OCI-LY1 (cell line): ENCODE results near the gene DNTT.

ENCODE experiments used
- H2AFZ ChIP-seq: fragments of 200-600 bp; sonication (generic), shearing (Covaris generic); 2 replicates; pipeline ENCODE4 v1.6.0; 2014; ENCODE audit warnings: antibody characterized with exemption, mild to moderate bottlenecking, low read length
- H3F3A ChIP-seq: fragments of 200-600 bp; sonication (generic), shearing (Covaris generic); 2 replicates; pipeline ENCODE4 v1.6.0; 2014; ENCODE audit warnings: mild to moderate bottlenecking, antibody characterized with exemption, low read length, moderate library complexity; ENCODE audit not compliant: insufficient read depth
- H3K27ac ChIP-seq: fragments of 200-600 bp; sonication (generic); 2 replicates; pipeline ENCODE4 v1.5.1; 2014; ENCODE audit warnings: low read length, mixed run types, mild to moderate bottlenecking, low read depth; ENCODE audit not compliant: poor library complexity, severe bottlenecking
- H3K27me3 ChIP-seq: fragments of 200-600 bp; sonication (generic); 2 replicates; pipeline ENCODE4 v1.6.0; 2014; ENCODE audit warnings: antibody characterized with exemption, mild to moderate bottlenecking, low read length, moderate library complexity; ENCODE audit not compliant: insufficient read depth
- H3K36me3 ChIP-seq: fragments of 200-600 bp; sonication (generic); 2 replicates; pipeline ENCODE4 v1.6.1; 2014; ENCODE audit warnings: mild to moderate bottlenecking, antibody characterized with exemption, low read length, moderate library complexity, mixed read lengths; ENCODE audit not compliant: insufficient read depth
- H3K4me1 ChIP-seq: fragments of 200-600 bp; sonication (generic); 2 replicates; pipeline ENCODE4 v1.5.1; 2014; ENCODE audit warnings: mild to moderate bottlenecking, low read length, moderate library complexity; ENCODE audit not compliant: insufficient read depth, severe bottlenecking
- H3K4me2 ChIP-seq: fragments of 200-600 bp; sonication (generic), shearing (Covaris generic); 2 replicates; pipeline ENCODE4 v1.6.1; 2014; ENCODE audit warnings: low read length
- H3K4me3 ChIP-seq: fragments of 200-600 bp; sonication (generic); 2 replicates; pipeline ENCODE4 v1.5.1; 2014; ENCODE audit warnings: low read length, low read depth, mild to moderate bottlenecking, mixed read lengths; ENCODE audit not compliant: poor library complexity, severe bottlenecking
- H3K79me2 ChIP-seq: fragments of 200-600 bp; shearing (Covaris generic); 2 replicates; pipeline ENCODE4 v1.6.1; 2016; ENCODE audit warnings: mixed run types, low read length, mixed read lengths; ENCODE audit not compliant: insufficient read depth
- H3K9ac ChIP-seq: fragments of 200-600 bp; sonication (generic), shearing (Covaris generic); 2 replicates; pipeline ENCODE4 v1.6.1; 2014; ENCODE audit warnings: mild to moderate bottlenecking, low read length, mixed read lengths
- H3K9me2 ChIP-seq: fragments of 200-600 bp; sonication (generic), shearing (Covaris generic); 2 replicates; pipeline ENCODE4 v1.6.1; 2014; ENCODE audit warnings: low read depth, mild to moderate bottlenecking, low read length, mixed read lengths
- H3K9me3 ChIP-seq: fragments of 200-600 bp; shearing (Covaris generic); 2 replicates; pipeline ENCODE4 v1.6.1; 2014; ENCODE audit warnings: low read length, mixed read lengths
- H4K20me1 ChIP-seq: fragments of 200-600 bp; sonication (generic), shearing (Covaris generic); 2 replicates; pipeline ENCODE4 v1.6.0; 2016; ENCODE audit warnings: mild to moderate bottlenecking, low read length; ENCODE audit not compliant: insufficient read depth
- EZH2 ChIP-seq: fragments of 200-600 bp; sonication (generic), shearing (Covaris generic); IDR thresholded peaks from 2 replicates; pipeline ENCODE4 v1.8.0; 2017; ENCODE audit warnings: borderline replicate concordance, mixed run types, mild to moderate bottlenecking, antibody characterized with exemption, low read length, moderate library complexity, mixed read lengths
- TF ChIP-seq, protein P1 (sequence below): fragments of 200-600 bp; sonication (generic), shearing (Covaris generic); IDR thresholded peaks from 2 replicates; pipeline ENCODE4 v1.5.1; 2017; ENCODE audit warnings: mild to moderate bottlenecking, antibody characterized with exemption, low read length, moderate library complexity, mixed read lengths

The DNTT gene

DNA sequence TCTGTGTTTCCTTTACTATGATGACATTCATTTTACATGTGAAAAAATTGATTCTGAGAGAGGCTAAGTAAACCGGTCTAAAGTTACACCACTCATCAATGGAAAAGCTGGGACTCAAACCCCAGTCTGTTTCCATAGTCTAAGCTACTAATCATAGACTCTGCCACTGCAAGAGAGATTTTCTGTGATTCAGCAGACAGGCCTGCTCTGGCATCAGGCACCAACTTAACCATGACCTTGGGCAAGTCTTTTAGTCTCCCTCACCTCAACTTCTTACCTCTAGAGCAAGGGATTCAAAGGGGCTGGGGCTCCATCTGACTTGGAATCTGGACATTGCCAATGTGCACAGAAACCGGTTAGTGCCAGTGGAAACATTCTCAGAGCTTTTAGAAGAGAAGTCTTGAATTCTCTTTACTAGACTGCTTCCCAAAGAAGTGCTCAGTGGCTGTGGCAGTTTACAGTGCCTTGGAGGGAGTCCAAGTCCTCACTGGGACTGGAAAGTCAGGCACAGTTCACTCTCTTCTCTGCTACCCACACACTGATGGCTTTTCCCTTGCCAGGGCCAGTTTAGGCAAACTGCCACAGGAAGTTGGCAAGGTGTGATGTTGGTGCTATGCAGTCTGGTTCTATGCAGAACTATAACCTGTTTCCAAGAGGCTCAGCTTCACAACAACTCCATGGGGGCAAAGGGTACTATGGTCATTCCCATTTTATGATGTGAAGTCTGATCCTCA, 28.4 kb upstream of the DNTT start:
- Histone ChIP-seq H3K4me1 (peaks cover 66% of the 10 kb centered on the region), H3K79me2 (peaks cover 4% of the 10 kb centered on the region), H4K20me1 (no peaks in the 10 kb centered on the region), H3K4me3 (no peak overlapping the region), H3K9me2 (no peaks in the 10 kb centered on the region), H2AFZ (no peak overlapping the region), H3K9ac (no peak overlapping the region; the same call in 1 of the 2 replicates), H3K4me2 (no peak overlapping the region), H3F3A (peaks cover 5% of the 10 kb centered on the region; the same call in 1 of the 2 replicates), H3K36me3 (no peaks in the 10 kb centered on the region), H3K9me3 (no peaks in the 10 kb centered on the region), H3K27ac (peak overlapping the region; percentile 81), H3K27me3 (no peaks in the 10 kb centered on the region)
- TF ChIP-seq, protein P1, sequence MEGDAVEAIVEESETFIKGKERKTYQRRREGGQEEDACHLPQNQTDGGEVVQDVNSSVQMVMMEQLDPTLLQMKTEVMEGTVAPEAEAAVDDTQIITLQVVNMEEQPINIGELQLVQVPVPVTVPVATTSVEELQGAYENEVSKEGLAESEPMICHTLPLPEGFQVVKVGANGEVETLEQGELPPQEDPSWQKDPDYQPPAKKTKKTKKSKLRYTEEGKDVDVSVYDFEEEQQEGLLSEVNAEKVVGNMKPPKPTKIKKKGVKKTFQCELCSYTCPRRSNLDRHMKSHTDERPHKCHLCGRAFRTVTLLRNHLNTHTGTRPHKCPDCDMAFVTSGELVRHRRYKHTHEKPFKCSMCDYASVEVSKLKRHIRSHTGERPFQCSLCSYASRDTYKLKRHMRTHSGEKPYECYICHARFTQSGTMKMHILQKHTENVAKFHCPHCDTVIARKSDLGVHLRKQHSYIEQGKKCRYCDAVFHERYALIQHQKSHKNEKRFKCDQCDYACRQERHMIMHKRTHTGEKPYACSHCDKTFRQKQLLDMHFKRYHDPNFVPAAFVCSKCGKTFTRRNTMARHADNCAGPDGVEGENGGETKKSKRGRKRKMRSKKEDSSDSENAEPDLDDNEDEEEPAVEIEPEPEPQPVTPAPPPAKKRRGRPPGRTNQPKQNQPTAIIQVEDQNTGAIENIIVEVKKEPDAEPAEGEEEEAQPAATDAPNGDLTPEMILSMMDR, result no peak

DNA sequence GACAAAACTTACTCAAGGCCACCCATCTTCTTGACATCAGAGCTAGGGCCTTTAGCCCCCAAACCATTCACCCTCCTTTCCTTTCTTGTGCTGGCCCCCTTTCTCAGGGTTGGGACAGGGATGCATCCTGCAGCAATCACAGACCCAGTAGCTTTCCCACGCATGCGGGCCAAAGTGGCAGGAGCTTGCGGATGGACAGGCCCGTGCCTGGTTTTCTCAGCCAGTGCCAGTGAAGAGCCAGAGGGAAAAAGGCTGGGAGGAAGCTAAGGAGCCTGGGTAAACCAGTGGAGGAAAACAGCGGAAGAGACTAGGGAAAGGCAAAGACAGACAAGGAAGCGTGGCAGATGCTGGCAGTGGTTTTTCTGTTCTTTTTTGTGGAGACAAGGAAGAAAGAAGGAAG, 27.8 kb upstream of the DNTT start:
- Histone ChIP-seq H3K27me3 (no peaks in the 10 kb centered on the region), H3F3A (peaks cover 5% of the 10 kb centered on the region; the same call in 1 of the 2 replicates), H3K4me3 (no peak overlapping the region), H3K9me2 (no peaks in the 10 kb centered on the region), H4K20me1 (no peaks in the 10 kb centered on the region), H2AFZ (no peak overlapping the region), H3K27ac (peak overlapping the region; percentile 81), H3K79me2 (no peaks in the 10 kb centered on the region), H3K9me3 (no peaks in the 10 kb centered on the region), H3K36me3 (no peaks in the 10 kb centered on the region), H3K4me1 (peaks cover 67% of the 10 kb centered on the region), H3K4me2 (no peak overlapping the region), H3K9ac (no peak overlapping the region)
- TF ChIP-seq, protein P1, result no peak
- no peak for TF ChIP-seq EZH2

DNA sequence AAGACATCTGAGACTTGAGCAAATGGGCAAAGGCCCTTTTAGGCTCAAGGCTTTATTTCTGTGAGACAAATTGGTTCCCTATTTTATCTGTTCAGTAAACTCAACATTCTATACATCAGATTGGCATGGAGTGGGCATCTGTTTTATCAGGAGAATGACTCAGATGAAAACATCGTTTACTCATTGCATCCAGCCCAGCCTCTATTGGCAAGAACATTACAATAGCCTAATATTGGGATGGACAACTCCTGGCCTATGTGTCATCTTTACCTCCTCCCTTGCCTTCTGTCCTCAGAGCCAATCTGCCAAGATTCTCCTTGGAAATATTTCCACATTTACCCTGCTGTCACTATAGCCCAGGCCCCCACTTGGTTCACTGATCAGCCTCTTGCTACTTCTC, 27.4 kb upstream of the DNTT start:
- Histone ChIP-seq H3K27ac (peak overlapping the region; percentile 81), H3F3A (peaks cover 5% of the 10 kb centered on the region; the same call in 1 of the 2 replicates)

More for the DNA sequence above, 27.4 kb upstream of the DNTT start:
- H2AFZ ChIP-seq, result no peak overlapping the region
- no peak overlapping the region for H3K4me3 ChIP-seq
- no peak overlapping the region for H3K4me2 ChIP-seq
- no peak for TF ChIP-seq EZH2
- TF ChIP-seq, protein P1, result no peak
- H3K79me2 ChIP-seq, result no peaks in the 10 kb centered on the region
- no peaks in the 10 kb centered on the region for H3K36me3 ChIP-seq
- H3K9ac ChIP-seq, result no peak overlapping the region
- no peaks in the 10 kb centered on the region for H3K27me3 ChIP-seq
- peaks cover 63% of the 10 kb centered on the region for H3K4me1 ChIP-seq
- H4K20me1 ChIP-seq, result no peaks in the 10 kb centered on the region
- H3K9me3 ChIP-seq, result no peaks in the 10 kb centered on the region
- no peaks in the 10 kb centered on the region for H3K9me2 ChIP-seq
